HG02938 (cell line): Measurements from ENCODE around the gene TAT.
"Not testable (repeated sequence)": the region's sequence is repeated elsewhere in the genome, so short reads cannot be mapped to it uniquely, and the experiment has no call there.

Experiments used
- ATAC-seq: cut with Tn5 transposase; IDR thresholded peaks from one replicate; pipeline ENCODE4 v1.9.1; 2021; ENCODE audit warnings: mild to moderate bottlenecking, moderate library complexity; ENCODE audit not compliant: unreplicated experiment

The TAT gene

GRCh38 chr16:71576971-71577370, at the start of gene TAT:
TAT (minus strand) TSS chr16:71577092; CDS start chr16:71576415, 677 bp downstream.
- ATAC-seq = no peak

- no peak for ATAC-seq
These were observed 49.3 kb upstream of the TAT start, which contains the start of gene MARVELD3 for GRCh38 chr16:71626018-71626857. MARVELD3 (plus strand) TSS chr16:71626184; CDS start chr16:71626230, 46 bp downstream.

DNA sequence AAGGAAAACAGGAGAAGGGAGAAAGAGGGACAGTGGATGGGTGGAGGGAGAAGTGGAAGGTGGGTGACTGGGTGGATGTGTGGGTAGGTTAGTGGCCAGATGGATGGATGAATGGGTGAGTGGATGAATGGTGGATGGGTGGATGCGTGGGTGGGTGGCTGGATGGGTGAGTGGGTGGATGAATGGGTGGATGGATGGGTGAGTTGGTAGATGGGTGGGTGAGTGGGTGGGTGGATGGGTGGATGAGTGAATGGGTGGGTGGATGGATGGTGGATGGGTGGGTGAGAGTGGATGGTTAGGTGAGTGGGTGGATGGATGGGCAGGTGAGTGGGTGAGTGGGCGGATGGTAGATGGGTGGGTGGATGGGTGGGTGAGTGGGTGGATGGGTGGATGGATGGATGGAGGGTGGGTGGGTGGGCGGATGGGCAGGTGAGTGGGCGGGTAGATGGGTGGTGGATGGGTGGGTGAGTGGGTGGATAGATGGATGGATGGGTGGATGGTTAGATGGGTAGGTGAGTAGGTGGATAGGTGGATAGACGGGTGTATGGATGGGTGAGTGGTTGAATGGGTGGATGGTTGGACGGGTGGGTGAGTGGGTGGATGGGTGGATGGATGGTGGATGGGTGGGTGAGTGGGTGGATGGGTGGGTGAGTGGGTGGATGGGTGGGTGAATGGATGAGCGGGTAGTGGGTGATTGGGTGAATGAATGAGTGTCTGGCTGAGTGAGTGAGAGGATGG, 48.4 kb upstream of the TAT start:
- no peak for ATAC-seq

DNA sequence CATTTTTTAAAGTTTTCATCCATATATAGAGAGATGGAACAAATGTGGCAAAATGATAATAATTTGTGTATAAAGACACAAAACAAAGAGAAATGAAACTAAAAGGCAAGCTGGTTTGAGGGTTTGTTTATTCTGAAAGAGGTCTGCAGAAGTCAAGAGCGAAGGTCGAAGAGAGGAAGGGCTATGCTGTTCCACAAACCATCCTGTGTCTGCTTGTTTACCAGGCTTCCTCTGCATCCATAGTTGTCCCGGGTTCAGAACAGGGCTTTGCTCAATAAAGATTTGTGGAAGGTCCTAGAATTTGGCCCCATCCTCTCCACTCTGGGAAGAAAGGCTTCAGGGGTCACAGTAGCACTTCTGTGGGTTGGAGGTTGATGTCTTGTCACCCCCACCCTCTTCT, 46.7 kb upstream of the TAT start:
- no peak for ATAC-seq

DNA sequence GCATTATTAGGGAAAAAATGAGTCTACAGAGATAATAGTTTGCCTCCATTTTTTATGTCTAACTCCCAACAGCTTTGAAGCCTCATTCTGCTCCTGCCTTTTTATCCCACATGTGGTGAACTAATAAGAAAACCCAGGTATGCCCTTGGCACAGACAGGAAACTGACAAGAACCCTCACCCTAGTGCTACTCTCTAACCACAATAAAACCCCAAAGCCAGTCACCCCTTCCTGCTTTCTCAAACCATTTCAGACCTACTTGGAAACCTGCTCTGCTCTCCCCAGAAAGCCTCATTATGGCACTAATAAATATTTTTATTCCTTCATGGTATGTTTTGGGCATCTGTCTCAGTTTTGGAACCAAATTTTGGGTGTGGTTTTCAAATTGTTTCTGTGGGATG, 45.2 kb upstream of the TAT start:
- ATAC-seq = no peak

GRCh38 chr16:71618429-71618828, 41.5 kb upstream of the TAT start:
- ATAC-seq = no peak

DNA sequence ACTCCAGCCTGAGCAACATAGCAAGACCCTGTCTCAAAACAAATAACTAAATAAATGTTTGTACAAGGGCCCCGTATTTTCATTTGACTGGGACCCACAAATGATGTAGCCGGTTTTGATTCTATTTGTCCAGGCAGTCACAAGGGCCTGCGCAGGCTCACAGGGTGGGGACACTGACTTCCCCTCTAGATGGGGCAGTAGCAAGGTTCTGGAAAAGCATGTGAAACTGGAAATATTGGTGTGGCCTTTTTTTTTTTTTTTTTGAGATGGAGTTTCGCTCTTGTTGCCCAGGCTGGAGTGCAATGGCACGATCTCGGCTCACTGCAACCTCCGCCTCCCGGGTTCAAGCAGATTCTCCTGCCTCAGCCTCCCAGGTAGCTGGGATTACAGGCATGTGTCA, 38.1 kb upstream of the TAT start:
- ATAC-seq = not testable (repeated sequence)

GRCh38 chr16:71610936-71611871, 34.3 kb upstream of the TAT start:
- no peak for ATAC-seq

DNA sequence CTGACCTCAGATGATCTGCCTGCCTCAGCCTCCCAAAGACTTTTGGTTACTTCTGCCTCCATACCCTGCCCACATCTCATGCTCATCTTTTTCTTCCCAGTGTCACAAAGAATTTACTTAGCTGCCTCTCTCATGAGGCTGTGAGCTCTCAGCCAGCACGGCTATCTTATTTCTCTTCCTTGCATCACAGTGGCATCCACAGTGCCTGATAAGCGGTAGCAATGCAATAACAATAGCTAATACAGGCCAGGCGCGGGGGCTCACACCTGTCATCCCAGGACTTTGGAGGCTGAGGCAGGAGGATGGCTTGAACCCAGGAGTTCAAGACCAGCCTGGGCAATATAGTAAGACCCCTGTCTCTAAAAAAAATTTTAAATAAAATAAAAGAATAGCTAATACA, 33.6 kb upstream of the TAT start:
- ATAC-seq = no peak

- no peak for ATAC-seq
These were observed 32.2 kb upstream of the TAT start for GRCh38 chr16:71609066-71609465.

- ATAC-seq = no peak
These were observed 23.9 kb upstream of the TAT start for GRCh38 chr16:71600822-71601221.

DNA sequence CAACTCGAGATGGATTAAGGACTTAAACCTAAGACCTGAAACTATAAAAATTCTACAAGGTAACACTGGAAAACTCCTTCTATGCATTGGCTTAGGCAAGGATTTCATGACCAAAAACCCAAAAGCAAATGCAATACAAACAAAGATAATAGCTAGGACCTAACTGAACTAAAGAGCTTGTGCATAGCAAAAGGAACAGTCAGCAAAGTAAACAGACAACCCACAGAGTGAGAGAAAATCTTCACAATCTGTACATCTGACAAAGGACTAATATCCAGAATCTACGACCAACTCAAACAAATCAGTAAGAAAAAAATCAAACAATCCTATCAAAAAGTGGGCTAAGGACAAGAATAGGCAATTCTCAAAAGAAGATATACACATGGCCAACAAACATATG, 21.5 kb upstream of the TAT start:
- not testable (repeated sequence) for ATAC-seq

DNA sequence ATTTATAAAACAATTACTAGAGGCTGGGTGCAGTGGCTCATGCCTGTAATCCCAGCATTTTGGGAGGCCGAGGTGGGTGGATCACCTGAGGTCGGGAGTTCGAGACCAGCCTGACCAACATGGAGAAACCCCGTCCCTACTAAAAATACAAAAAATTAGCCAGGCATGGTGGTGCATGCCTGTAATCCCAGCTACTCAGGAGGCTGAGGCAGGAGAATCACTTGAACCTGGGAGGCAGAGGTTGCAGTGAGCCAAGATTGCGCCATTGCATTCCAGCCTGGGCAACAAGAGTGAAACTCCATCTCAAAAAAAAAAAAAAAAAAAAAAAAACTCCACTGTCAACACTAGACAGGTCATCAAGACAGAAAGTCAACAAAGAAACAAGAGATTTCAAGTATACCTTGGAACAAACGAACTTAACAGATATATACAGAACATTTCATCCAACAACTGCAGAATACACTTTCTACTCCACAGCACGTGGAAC, 18.5 kb upstream of the TAT start:
- not testable (repeated sequence) for ATAC-seq

GRCh38 chr16:71594000-71594646, 17.2 kb upstream of the TAT start:
- no peak for ATAC-seq

DNA sequence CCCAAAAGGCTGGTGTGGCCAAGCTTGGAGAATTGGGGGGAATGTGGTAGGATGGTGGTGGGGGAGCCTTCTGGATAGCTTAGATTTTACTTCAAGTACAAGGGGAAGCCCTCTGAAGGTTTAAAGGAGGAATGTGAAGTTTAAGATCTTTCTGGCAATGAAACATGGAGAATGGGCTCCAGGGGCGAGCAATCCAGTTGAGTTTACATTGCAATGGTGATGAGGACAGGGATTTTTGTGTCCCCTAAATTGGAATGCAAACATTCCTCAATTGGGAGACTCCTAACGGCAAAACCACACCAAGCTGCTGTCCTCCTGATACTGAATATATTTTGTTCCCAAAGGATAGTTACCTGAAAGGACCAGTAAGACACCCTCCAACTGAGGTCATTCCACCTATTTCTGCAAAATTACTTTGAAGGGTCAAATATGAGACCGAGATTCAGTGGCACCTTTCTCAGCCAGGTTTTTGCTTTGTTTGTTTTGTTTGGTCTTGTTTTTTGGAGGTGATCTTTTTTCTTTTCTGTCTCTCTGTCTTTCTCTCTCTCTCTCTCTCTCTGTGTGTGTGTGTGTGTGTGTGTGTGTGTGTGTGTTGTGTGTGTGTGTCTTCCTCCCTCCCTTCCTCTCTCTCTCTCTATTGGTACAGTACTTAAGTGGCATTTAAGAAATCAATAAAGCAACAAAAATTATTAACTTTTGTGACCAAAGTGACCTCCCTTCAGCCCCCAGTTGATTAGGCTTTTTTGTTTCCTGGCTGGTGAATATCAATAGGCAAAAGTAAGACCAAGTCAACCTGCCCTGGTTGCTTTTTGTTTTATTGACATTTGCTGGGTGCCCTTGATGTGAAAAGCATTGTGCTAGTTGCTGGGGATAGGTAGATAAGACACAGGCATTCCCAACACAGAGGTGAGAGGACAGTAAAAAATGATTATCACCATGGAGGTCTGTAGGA, 16.4 kb upstream of the TAT start:
- no peak for ATAC-seq

GRCh38 chr16:71591917-71592316, 15.0 kb upstream of the TAT start:
- ATAC-seq = no peak

GRCh38 chr16:71590584-71590983, 13.7 kb upstream of the TAT start:
- no peak for ATAC-seq

DNA sequence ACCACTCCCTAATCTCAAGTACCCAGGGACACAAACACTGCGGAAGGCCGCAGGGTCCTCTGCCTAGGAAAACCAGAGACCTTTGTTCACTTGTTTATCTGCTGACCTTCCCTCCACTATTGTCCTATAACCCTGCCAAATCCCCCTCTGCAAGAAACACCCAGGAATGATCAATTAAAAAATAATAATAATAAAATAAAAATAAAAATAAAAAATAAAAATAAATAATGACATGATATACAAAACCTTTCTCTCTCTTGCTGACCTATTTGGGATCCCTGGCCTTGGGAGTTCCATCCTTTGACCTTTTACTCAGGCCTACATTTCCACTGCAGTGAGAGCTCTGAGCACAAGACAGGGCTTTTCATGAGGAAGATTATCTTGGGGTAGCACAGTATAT, 13.2 kb upstream of the TAT start:
- ATAC-seq = not testable (repeated sequence)

- not testable (repeated sequence) for ATAC-seq
These were observed 12.4 kb upstream of the TAT start for GRCh38 chr16:71589334-71589733.
